SKM-1 treated with dmso at 0.1 percent for 144 hours (cell line): ENCODE results near the gene AP1AR.
"Not testable (repeated sequence)": the region's sequence is repeated elsewhere in the genome, so short reads cannot be mapped to it uniquely, and the experiment has no call there.

Experiments used
- DNase-seq: peaks from one replicate; lab custom pipeline; 2025; ENCODE audit not compliant: unreplicated experiment; lab: John Stamatoyannopoulos, UW

The AP1AR gene, protein sequence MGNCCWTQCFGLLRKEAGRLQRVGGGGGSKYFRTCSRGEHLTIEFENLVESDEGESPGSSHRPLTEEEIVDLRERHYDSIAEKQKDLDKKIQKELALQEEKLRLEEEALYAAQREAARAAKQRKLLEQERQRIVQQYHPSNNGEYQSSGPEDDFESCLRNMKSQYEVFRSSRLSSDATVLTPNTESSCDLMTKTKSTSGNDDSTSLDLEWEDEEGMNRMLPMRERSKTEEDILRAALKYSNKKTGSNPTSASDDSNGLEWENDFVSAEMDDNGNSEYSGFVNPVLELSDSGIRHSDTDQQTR

DNA sequence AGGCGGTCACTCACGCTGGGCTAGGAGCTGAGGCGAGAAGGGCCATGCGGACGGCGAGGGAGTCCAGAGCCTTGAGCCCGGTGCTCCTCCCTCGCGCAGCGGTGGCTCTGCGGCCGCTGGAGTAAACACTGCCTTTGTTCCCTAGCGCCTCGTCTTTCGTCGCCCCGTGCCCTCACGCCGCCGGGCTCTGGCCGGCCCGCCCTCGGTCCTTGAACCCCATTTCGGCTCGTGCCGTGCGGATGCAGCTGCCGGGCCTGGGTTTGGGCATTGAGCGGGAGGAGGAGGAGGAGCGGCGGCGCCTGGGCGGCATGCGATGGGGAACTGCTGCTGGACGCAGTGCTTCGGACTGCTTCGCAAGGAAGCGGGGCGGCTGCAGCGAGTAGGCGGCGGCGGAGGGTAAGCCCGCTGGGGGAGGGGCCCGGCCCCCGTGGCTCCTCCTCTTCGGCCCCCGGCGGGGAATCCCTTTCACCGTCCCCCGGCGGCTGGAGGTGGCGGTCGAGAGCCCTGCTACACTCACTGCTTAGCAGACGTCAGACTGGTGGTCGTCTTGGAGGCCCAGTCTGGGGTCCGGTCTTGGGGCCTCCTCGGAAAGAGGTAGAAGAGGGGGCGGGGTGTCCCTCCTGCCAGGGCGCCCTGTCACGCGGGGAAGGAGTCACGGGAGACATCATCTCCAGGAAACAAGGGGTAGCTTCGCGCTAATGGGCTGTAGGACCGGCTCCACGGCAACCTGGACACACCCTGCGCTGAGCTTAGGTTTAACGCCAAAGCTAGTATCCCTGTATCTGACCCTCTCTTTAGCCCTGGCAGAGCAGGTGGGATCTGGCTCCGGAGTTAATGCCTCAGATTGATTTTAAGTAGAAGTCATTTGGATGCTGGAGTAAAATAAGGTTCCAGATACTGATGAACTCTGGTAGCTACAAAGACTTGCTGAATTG lies at the start of gene AP1AR:
Gene AP1AR (plus strand): TSS at position 9 of the 935 bp plus-strand sequence. CDS start 305 bp downstream, at position 314.
- DNase-seq, result peak; percentile 74

DNA sequence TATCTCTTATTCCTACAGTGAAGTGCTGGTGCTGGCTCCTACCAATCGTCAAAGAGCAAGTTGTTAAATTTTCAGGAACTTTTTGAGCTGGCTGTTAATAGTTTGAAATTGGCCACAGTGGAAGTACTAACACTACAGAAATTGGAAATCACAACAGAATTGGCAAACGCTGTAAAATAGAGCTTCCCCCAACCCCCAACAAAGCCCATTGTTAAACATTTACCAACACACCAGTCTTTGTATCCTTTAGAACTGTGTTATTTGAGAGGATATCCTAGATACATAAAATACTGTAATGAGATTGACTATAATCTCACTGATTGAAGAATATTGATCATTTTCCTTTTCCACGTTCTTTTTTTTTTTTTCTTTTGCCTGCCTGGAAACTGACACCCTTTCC lies 49.0 kb upstream of the AP1AR start:
- no peak for DNase-seq

DNA sequence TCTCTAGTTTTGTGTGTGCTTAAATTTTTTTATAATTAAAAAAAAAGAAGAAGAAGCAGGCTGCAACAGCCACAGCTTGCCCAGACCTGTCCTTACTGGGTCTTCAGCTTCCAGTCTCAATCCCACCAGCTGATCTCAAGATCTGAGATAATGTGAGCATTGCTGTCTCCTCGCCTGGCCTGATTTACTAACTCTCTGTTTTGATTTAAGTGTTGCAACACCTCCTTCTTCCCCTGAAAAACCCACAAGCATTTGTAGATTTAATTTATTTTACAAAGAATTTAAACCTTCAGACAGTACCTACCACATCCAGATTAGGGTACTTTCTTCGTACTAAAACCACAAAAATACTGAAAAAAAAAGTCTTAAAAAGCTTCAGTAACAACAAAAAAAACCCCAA lies 48.3 kb upstream of the AP1AR start:
- no peak for DNase-seq

DNA sequence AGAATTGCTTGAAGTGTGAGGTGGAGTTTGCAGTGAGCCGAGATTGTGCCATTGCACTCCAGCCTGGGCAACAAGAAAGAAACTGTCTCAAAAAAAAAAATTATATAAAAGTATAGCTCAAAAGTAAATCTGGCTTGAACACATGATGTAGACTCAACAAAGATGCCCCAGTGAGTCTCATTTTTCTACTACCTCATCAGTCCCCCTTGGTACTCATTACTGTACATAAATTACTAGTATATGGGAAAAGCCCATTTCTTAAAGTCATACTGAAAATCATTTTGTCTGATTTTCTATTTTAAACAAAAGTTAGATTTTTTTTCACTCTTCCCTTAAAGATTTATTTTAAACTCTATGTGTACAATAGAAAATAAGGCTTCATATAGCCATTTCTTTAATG lies 47.1 kb upstream of the AP1AR start:
- DNase-seq, result no peak

DNA sequence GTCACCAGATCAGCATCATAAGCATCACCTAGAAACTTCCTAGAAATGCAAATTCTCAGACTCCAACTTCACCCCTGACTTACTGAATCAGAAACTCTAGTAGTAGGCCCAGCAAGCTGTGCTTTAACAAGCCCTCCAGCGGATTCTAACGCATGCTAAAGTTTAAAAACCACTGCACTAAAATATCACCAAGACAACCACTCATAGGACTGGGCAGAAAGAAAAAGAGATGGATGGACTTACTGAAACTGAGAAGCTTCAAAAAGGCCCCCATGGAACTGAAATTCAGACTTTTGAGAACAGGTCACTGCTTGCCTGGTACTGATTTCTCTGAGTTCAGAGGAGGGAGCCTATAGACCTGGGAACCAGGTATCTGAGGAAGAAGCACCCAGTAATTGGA lies 46.3 kb upstream of the AP1AR start:
- no peak for DNase-seq

DNA sequence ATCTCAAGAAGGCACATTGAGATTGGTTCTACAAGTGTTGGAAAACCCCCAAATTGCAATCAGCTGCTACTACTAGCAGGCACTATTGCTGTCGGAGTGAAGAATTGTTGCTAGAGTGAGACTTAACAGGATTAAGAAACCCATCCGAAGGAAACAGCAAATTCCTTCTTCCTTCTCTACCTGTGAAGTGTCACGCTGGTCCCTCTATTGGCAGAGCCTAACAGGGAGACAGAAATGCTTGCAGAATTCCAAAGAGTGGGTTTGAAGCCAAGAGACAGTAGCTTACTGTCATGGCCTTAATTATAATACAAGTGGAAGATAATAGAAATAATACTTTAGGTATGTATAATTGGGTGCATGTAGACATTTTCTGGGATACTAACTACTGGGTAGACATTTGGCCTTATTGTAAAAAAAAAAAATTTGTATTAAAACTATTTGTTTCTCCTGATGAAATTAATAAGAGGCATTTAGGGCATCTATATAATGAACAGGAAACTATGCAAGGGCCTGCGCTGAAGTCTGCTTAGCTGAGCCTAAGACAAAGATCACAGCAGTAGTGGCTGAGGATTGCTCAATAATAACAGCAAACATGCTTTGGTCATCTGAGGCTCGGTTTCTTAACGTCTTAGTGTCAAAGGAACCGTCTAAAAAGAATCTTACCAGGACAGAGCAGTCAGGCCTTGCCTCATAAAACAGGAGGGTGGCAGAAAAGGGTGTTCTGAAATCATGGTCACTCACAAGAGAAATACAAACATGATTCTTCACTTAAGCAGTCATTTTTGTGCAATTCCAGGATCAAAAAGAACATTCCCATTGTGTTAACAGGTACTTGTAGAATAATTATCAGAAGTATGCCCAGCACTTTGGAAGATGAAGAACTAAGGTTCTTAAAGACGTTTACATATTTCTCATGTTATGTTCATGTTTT lies 45.6 kb upstream of the AP1AR start:
- DNase-seq, result peak; percentile 89

DNA sequence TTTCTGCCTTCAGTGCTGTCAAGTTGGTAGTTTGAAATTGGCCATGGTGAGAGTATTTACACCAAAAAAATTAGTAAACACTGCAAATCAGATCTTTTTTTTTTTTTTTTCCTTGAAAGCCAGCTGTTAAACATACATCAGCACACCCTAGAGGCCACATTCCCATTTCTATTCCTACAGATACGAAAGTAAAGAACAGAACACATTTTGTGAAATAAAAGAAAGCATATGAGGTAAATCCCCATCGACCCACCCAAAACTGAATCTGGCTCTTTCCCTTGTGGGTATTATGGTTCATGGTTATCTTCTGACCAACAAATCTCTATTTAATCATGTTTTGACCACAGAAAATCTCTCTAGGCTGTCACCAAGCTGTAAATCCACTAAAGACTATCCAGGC lies 41.8 kb upstream of the AP1AR start:
- DNase-seq, result no peak

DNA sequence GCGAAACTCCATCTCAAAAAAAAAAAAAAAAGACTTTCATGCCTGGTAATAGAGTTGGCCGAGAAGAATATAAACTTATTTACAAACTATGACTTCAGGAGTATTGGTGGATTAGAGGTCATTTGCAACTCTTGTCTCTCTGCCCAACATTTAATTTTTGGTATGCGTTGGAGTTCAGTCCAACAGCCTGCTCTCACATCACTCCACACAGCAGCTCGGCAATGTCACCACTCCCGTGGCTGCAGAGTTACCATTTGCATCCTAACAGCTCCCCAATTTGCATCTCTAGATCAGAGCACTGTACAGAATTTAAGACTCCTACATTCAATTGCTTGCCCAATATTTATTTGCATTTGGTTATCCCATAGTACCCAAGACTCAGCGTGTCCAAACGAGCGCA lies 40.9 kb upstream of the AP1AR start:
- DNase-seq, result no peak

DNA sequence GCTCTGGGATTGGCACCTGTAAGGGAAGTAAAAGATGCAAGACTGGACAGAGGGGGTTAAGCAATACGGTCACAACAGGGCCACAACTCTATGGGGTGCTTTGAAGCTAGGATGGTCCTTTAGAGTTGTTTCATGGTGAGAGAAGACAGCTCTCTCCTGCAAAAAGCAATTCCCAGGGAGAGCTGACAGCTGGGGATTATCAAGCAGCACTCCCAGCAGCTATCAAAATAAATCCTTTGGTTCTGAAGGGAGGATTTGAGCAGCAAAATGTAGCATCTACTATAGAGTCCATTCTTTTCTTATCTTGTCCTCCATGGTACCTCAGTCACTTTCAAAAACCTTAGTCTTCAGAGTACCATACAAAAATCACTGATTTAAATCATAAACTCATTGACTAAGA lies 35.1 kb upstream of the AP1AR start:
- no peak for DNase-seq

DNA sequence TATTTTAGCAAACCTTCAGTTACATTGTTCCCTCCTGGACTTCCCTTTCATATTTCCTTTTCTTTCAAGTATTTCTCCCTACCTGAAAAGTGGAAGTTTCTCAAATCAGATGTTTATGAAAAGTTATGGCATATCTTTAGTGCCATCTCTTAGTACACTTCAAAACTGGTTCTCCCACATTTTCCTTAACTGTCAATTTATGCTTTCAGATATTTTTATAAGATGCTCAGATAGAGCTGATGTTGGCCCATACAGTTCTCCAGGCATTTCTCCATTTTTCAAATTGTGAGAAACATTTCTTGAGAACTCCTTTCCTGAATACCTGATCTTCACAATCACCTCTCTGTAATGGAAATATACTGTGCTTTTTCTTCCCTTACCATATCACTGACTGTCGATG lies 32.5 kb upstream of the AP1AR start:
- DNase-seq, result no peak

DNA sequence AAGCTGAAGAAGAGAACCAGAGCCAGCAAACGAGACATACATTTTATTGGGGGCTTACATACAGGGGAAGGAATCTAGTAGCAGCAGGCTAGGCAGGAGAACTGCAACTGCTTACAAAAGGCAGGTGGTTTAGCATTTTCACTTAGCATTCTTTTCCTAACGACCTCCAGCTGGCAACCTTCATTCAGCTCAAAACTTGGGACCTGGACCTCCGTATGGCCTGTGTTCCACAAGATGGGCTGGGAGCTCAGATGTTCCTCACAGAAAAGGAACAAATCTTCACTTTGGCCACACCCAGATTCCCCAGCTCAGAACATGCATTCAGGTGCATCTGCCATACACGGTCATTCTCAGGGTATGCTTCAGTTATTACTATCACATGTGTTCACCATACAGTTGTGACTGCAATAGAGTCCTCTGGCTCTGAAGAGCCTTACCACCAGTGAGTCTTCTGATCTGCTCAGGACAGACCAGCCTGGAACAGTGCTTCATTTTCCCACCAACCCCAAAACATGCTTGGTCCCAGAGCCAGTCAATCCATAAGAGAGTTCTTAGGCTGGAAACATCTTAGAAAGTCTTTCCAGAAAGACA lies 29.6 kb upstream of the AP1AR start:
- DNase-seq, result no peak

DNA sequence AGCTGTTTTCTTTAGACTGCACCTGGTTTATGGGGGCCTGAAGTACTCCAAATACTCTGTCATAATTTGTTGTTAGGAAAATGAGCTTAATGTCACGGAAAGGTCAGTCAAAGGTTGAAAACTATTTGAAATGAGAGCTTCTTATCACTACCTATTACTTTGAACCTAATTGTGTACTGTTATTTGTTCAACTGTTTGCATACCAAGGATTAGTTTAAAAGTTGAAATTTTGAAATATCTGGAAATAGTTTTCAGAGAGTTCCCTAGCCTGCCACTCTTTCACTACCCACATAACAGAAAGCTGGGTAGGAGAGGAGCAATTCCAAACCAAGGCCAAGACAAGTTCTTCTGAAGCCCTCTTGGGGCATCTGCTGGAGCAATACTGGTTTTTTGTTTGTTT lies 28.0 kb upstream of the AP1AR start:
- no peak for DNase-seq

DNA sequence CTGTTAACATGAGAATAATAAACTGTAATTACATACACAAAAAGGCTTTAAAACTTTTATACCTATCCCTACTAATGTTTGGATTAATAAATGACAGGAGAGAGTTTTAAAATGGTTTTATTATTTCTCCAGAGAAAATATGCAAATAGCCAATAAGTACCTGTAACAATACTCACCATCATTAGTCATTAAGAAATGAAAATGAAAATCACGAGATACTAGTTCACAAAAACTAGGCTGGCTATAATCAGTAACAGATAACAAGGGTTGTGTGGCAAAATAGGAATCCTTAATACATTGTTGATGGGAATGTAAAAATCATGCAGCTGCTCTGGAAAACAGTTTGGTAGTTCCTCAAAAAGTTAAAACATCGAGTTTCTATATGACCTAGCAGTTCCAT lies 25.2 kb upstream of the AP1AR start:
- peak; percentile 2 for DNase-seq

DNA sequence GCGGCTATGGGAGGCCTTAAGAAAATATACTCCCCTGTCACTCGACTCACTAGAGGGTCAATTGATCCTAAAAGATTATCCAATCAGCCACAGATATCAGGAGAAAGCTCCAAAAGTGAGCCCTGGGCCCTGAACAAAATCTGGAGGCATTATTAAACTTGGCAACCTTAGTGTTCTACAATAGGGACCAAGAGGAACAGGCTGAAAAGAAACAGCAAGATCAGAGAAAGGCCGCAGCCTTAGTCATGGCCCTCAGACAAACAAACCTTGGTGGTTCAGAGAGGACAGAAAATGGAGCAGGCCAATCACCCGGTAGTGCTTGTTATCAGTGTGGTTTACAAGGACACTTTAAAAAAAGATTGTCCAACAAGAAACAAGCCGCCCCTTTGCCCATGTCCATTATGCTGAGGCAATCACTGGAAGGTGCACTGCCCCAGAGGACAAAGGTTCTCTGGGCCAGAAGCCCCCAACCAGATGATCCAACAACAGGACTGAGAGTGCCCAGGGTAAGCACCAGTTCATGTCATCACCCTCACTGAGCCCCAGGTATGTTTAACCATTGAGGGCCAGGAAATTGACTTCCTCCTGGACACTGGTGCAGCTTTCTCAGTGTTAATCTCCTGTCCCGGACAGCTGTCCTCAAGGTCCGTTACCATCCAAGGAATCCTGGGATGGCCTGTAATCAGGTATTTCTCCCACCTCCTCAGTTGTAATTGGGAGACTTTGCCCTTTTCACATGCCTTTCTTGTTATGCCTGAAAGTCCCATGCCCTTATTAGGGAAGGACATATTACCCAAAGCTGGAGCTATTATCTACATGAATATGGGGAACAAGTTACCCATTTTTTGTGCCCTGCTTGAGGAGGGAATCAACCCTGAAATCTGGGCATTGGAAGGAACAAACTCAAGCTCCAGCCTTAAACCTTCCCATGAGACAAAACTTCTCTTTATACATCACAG lies 23.2 kb upstream of the AP1AR start:
- DNase-seq, result not testable (repeated sequence)

DNA sequence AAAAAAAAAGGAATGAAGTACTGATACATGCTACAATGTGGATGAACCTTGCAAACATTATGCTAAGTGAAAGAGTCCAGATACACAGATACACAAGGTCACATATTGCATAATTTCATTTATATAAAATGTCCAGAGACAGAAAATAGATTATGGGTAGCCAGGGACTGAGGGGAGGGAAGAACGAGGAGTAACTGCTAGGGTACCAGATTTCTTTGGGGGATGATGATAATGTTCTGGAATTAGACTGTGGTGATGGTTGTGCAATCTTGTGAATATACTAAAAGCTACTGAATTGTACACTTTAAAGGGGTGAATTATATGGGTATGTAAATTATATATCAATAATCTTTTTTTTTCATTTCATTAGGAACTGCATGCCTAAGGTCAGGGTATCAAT lies 20.8 kb upstream of the AP1AR start:
- no peak for DNase-seq

DNA sequence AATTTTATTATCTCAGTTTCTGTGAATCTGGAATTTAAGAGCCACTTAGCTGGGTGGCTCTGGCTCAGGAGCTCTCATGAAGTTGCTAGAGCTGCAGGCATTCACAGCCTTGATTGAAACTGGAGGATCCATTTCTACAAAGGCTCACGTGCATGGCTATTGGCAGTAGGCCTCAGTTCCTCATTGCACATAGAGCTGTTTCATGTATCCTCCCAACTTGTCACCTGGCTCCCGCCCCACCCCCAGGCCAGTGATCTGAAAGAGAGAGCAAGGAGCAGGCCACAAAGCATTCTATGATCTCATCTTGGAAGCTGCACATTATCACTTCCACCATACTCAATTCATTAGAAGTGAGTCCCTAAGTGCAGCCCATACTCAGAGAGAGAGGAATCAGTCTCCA lies 18.5 kb upstream of the AP1AR start:
- no peak for DNase-seq

DNA sequence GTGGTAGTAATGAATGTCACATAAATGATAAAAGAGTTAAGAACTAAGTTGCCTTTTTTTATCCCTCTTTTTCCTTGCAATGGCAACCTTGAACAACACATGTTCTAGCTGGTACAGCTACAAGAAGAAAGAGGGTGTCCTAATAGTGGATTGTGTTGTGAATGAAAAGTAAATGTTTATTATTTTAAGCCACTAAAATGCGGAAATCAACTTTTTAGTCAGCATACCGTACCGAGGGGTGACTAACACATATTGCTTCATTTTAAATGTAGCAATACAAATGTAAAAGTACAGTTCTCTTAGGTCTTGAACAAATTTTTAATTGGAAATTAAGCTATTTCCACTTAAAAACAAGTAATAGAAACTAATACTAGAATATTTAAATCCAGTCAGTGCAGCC lies 17.7 kb upstream of the AP1AR start:
- no peak for DNase-seq

DNA sequence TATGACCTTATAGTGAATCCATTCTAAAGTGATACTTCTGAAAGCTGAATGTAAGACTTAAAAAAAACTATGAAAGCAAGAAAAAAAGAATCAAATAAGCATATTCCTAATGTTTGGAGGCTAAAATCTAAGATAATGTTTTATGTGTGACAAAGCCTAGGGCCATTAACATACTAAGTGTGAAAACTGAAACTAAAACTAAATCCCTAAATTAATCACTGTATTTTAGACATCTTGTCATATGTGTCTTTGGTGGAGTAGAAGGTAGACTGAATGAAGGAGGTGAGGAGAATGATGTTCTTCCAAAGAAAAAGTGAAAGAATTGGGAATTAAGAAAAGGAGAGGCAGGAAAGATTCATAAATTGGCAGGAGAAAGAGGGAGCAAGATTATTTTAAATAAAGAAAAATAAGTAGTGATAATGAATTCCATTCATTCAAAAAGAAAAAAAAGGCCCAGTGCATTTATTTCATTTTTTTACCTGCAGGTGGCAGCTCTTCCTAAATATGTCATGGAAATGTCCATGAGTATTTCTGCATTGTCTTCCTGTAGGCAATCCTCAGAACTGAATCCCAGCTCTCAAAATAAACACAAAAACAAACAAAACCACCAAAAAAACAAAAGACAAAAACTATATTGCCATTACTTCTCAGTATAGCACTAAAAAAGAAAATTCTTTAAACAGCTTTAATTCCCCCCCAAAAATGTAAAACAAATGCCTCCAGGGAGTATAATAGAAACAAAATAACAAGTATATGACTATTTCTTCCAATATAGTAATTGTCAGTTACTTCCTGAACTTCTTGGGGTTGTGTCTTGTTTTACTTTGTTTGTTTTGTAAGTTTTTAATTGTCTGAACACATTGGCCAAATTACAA lies 17.0 kb upstream of the AP1AR start:
- DNase-seq, result peak; percentile 28
